ENCODE results near the gene COLGALT1. TPM values are rescaled to one million over a fixed set of nuclear protein-coding genes. Genes with fewer than 3 reads are reported as not detected.

The COLGALT1 gene
- total RNA-seq, 2 experiments from 2014 or later = 51.2 to 64.3 TPM

- Mint-ChIP-seq H3K27ac (no peak overlapping the region), H3K27me3 (peaks cover 6% of the 10 kb centered on the region), H3K36me3 (ENCODE audit: low read depth) (no peaks in the 10 kb centered on the region), H3K9me3 (ENCODE audit: low read depth) (no peaks in the 10 kb centered on the region), H3K4me1 (peaks cover 10% of the 10 kb centered on the region), H3K4me3 (no peak overlapping the region)
- DNase-seq = no peak
- ATAC-seq = no peak
- intact Hi-C loops (cut with DNase I, micrococcal nuclease) = no loop called here
- ChIA-PET POLR2A (interaction anchor here (0.6 kb wide), 1 partner anchor 1779 kb away, joined by 4 read pairs; no protein-coding TSS in a partner anchor), CTCF (interaction anchor here (1.2 kb wide), 1 partner anchor 39 kb away, joined by 3 read pairs; no protein-coding TSS in a partner anchor)
Observed at GRCh38 chr19:17534767-17535166, 20.7 kb upstream of the COLGALT1 start.

GRCh38 chr19:17536955-17537354 is 18.5 kb upstream of the COLGALT1 start:
- intact Hi-C loops (cut with DNase I, micrococcal nuclease) = no loop called here
- ATAC-seq = no peak
- Mint-ChIP-seq H3K4me1 (peaks cover 10% of the 10 kb centered on the region), H3K4me3 (no peak overlapping the region), H3K27ac (no peak overlapping the region), H3K27me3 (peaks cover 6% of the 10 kb centered on the region), H3K9me3 (ENCODE audit: low read depth) (no peaks in the 10 kb centered on the region), H3K36me3 (ENCODE audit: low read depth) (no peaks in the 10 kb centered on the region)
- no peak for DNase-seq
- ChIA-PET POLR2A (no interaction called here), CTCF (interaction anchor here (0.6 to 1.2 kb wide), 3 partner anchors 41 to 90 kb away, joined by 3 read pairs; no protein-coding TSS in a partner anchor)

- peaks cover 10% of the 10 kb centered on the region for H3K4me1 Mint-ChIP-seq
- peak overlapping the region; percentile 11 for H3K4me3 Mint-ChIP-seq
- ChIA-PET CTCF (interaction anchor here (1.6 kb wide), 1 partner anchor 14 kb away, joined by 6 read pairs; no protein-coding TSS in a partner anchor), POLR2A (interaction anchor here (0.7 kb wide), 1 partner anchor 15 kb away, joined by 4 read pairs; no protein-coding TSS in a partner anchor)
- DNase-seq = peak; percentile 22
- ATAC-seq = no peak
- peaks cover 6% of the 10 kb centered on the region for H3K27me3 Mint-ChIP-seq
- intact Hi-C loops (cut with DNase I, micrococcal nuclease) = loop anchor here (1.0 kb wide), 4 partner anchors 17 to 68 kb away; partner anchors contain the start of genes COLGALT1 (in 2 of the 2), PGLS (in 1 of the 2) and SLC27A1 (in 1 of the 2)
- no peaks in the 10 kb centered on the region for H3K9me3 Mint-ChIP-seq (ENCODE audit: low read depth)
- H3K36me3 Mint-ChIP-seq (ENCODE audit: low read depth) = no peaks in the 10 kb centered on the region
- H3K27ac Mint-ChIP-seq = no peak overlapping the region
Observed at GRCh38 chr19:17538684-17539237, 16.7 kb upstream of the COLGALT1 start.

- H3K27me3 Mint-ChIP-seq = peaks cover 6% of the 10 kb centered on the region
- H3K4me3 Mint-ChIP-seq = peak overlapping the region; percentile 71
- H3K4me1 Mint-ChIP-seq = peaks cover 10% of the 10 kb centered on the region
- no peaks in the 10 kb centered on the region for H3K36me3 Mint-ChIP-seq (ENCODE audit: low read depth)
- peak; percentile 94 for ATAC-seq
- H3K27ac Mint-ChIP-seq = peak overlapping the region; percentile 47
- POLR2A ChIA-PET = interaction anchor here (0.6 kb wide), 1 partner anchor 94 kb away, joined by 3 read pairs; no protein-coding TSS in a partner anchor
- H3K9me3 Mint-ChIP-seq (ENCODE audit: low read depth) = no peaks in the 10 kb centered on the region
- intact Hi-C loops (cut with DNase I, micrococcal nuclease) = loop anchor here (1.0 kb wide), 4 partner anchors 16 to 69 kb away; partner anchors contain the start of genes COLGALT1 (in 2 of the 2), PGLS (in 1 of the 2) and SLC27A1 (in 1 of the 2)
- peak; percentile 99 for DNase-seq
- CTCF ChIA-PET = interaction anchor here (1.6 kb wide), 1 partner anchor 14 kb away, joined by 6 read pairs; no protein-coding TSS in a partner anchor
Observed at GRCh38 chr19:17539238-17540117, 16.0 kb upstream of the COLGALT1 start.

DNA sequence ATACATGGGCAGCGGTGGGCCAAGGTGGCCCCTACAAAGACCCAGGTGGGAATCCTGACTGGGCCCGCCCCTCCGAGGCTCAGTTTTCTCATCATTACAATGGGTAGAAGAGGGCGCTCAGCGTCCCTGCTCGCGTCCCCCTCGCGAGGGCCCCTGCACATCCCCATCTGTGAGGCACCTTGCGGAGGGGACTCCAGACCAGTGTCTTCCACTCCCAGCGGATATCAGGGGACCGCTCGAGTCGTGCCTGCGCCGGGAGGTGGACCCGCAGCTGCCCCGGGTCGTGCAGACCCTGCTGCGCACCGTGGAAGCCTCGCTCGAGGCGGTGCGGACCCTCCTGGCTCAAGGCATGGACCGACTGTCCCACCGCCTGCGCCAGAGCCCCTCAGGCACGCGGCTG is 15.3 kb upstream of the COLGALT1 start:
- CTCF ChIA-PET = interaction anchor here (0.6 kb wide), 1 partner anchor 470 kb away, joined by 3 read pairs; no protein-coding TSS in a partner anchor
- no peak for DNase-seq
- intact Hi-C loops (cut with DNase I, micrococcal nuclease) = no loop called here
- Mint-ChIP-seq H3K27me3 (peaks cover 6% of the 10 kb centered on the region), H3K4me3 (no peak overlapping the region), H3K36me3 (ENCODE audit: low read depth) (no peaks in the 10 kb centered on the region), H3K4me1 (peaks cover 10% of the 10 kb centered on the region), H3K9me3 (ENCODE audit: low read depth) (no peaks in the 10 kb centered on the region), H3K27ac (no peak overlapping the region)
- no peak for ATAC-seq
- POLR2A ChIA-PET = interaction anchor here (0.6 kb wide), 1 partner anchor 95 kb away, joined by 3 read pairs; no protein-coding TSS in a partner anchor

- no peak for DNase-seq
- CTCF ChIA-PET = interaction anchor here (0.6 kb wide), 1 partner anchor 16 kb away, joined by 3 read pairs; no protein-coding TSS in a partner anchor
- Mint-ChIP-seq H3K4me3 (no peak overlapping the region), H3K36me3 (ENCODE audit: low read depth) (no peaks in the 10 kb centered on the region), H3K27ac (no peak overlapping the region), H3K4me1 (peaks cover 10% of the 10 kb centered on the region), H3K27me3 (peaks cover 6% of the 10 kb centered on the region), H3K9me3 (ENCODE audit: low read depth) (no peaks in the 10 kb centered on the region)
- intact Hi-C loops (cut with DNase I, micrococcal nuclease) = no loop called here
- POLR2A ChIA-PET = no interaction called here
- no peak for ATAC-seq
Observed at GRCh38 chr19:17541184-17541759, 14.2 kb upstream of the COLGALT1 start.

DNA sequence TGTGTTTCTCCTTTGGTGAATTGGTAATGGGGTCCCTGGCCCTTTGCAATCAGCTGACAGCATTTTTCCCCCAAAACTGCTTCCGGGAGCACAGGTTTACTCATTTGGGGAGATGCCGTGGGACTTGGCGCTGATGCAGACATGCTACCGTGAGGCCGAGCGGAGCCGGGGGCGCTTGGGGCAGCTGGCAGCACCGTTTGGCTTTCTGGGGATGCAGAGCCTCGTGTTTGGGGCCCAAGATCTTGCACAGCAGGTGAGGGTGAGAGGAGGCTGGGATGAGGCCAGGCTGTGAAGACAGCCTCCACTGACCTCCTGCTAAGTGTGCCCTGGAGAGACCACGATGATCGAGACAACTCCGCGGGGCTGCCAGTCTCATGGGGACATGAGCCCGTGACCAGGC is 13.4 kb upstream of the COLGALT1 start:
- ATAC-seq (no peak), DNase-seq (no peak)
- intact Hi-C loops (cut with DNase I, micrococcal nuclease) = no loop called here
- CTCF ChIA-PET = interaction anchor here (0.6 to 1.0 kb wide), 2 partner anchors 15 to 31 kb away, joined by 3 read pairs; no protein-coding TSS in a partner anchor
- Mint-ChIP-seq H3K27ac (no peak overlapping the region), H3K36me3 (ENCODE audit: low read depth) (no peaks in the 10 kb centered on the region), H3K4me3 (no peak overlapping the region), H3K9me3 (ENCODE audit: low read depth) (no peaks in the 10 kb centered on the region), H3K27me3 (peaks cover 6% of the 10 kb centered on the region), H3K4me1 (peaks cover 10% of the 10 kb centered on the region)
- POLR2A ChIA-PET = no interaction called here

GRCh38 chr19:17542793-17543582 is 12.5 kb upstream of the COLGALT1 start:
- no peaks in the 10 kb centered on the region for H3K9me3 Mint-ChIP-seq (ENCODE audit: low read depth)
- ATAC-seq = no peak
- peaks cover 6% of the 10 kb centered on the region for H3K27me3 Mint-ChIP-seq
- no peaks in the 10 kb centered on the region for H3K36me3 Mint-ChIP-seq (ENCODE audit: low read depth)
- no peak for DNase-seq
- H3K4me3 Mint-ChIP-seq = no peak overlapping the region
- ChIA-PET POLR2A (no interaction called here), CTCF (interaction anchor here (1.0 kb wide), 1 partner anchor 31 kb away, joined by 3 read pairs; no protein-coding TSS in a partner anchor)
- no peak overlapping the region for H3K27ac Mint-ChIP-seq
- peaks cover 10% of the 10 kb centered on the region for H3K4me1 Mint-ChIP-seq
- intact Hi-C loops (cut with DNase I, micrococcal nuclease) = no loop called here

DNA sequence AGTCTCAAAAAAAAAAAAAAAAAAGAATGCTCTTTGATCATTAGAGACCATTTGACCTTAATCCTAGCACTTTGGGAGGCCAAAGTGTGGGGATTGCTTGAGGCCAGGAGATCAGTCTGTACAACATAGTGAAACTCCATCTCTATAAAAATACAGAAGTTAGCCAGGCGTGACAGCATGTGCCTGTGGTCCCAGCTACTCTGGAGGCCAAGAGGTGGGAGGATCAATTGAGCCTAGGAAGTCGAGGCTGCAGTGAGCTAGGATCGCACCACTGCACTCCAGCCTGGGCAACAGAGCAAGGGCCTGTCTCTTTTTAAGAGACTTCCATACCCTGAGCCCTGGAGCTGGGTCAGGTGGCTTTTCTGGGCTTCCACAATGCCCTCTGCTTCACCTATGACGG is 11.5 kb upstream of the COLGALT1 start:
- DNase-seq = no peak
- no peaks in the 10 kb centered on the region for H3K27me3 Mint-ChIP-seq
- intact Hi-C loops (cut with DNase I, micrococcal nuclease) = no loop called here
- no peak overlapping the region for H3K4me3 Mint-ChIP-seq
- H3K4me1 Mint-ChIP-seq = peaks cover 4% of the 10 kb centered on the region
- CTCF ChIA-PET = no interaction called here
- no peak overlapping the region for H3K27ac Mint-ChIP-seq
- ATAC-seq = no peak
- POLR2A ChIA-PET = no interaction called here
- no peaks in the 10 kb centered on the region for H3K36me3 Mint-ChIP-seq (ENCODE audit: low read depth)
- H3K9me3 Mint-ChIP-seq (ENCODE audit: low read depth) = no peaks in the 10 kb centered on the region

GRCh38 chr19:17544418-17544817 is 11.0 kb upstream of the COLGALT1 start:
- H3K4me1 Mint-ChIP-seq = peaks cover 3% of the 10 kb centered on the region
- POLR2A ChIA-PET = no interaction called here
- DNase-seq (no peak), ATAC-seq (no peak)
- H3K27ac Mint-ChIP-seq = no peak overlapping the region
- H3K4me3 Mint-ChIP-seq = no peak overlapping the region
- no peaks in the 10 kb centered on the region for H3K36me3 Mint-ChIP-seq (ENCODE audit: low read depth)
- no peaks in the 10 kb centered on the region for H3K27me3 Mint-ChIP-seq
- intact Hi-C loops (cut with DNase I, micrococcal nuclease) = no loop called here
- no peaks in the 10 kb centered on the region for H3K9me3 Mint-ChIP-seq (ENCODE audit: low read depth)
- CTCF ChIA-PET = no interaction called here

GRCh38 chr19:17548145-17548544 is 7.3 kb upstream of the COLGALT1 start:
- Mint-ChIP-seq H3K27ac (no peak overlapping the region), H3K4me1 (no peaks in the 10 kb centered on the region), H3K36me3 (ENCODE audit: low read depth) (no peaks in the 10 kb centered on the region), H3K4me3 (no peak overlapping the region), H3K9me3 (ENCODE audit: low read depth) (no peaks in the 10 kb centered on the region), H3K27me3 (no peaks in the 10 kb centered on the region)
- no peak for DNase-seq
- ATAC-seq = no peak
- ChIA-PET CTCF (no interaction called here), POLR2A (no interaction called here)
- intact Hi-C loops (cut with DNase I, micrococcal nuclease) = no loop called here
